ENCODE measurements around the gene ROR1.
A peak's percentile ranks its signal among the peaks of the same experiment; 100 is the strongest.

The ROR1 gene

GRCh38 chr1:63859480-63860275 is 85.9 kb downstream of the ROR1 start:
- no peak for DNase-seq

- no peak for DNase-seq
These were observed 87.4 kb downstream of the ROR1 start for GRCh38 chr1:63861052-63861691.

GRCh38 chr1:63863145-63863544 is 89.3 kb downstream of the ROR1 start:
- no peak for DNase-seq

GRCh38 chr1:63864224-63864641 is 90.4 kb downstream of the ROR1 start:
- no peak for DNase-seq

GRCh38 chr1:63865561-63865960 is 91.7 kb downstream of the ROR1 start:
- no peak for DNase-seq

DNA sequence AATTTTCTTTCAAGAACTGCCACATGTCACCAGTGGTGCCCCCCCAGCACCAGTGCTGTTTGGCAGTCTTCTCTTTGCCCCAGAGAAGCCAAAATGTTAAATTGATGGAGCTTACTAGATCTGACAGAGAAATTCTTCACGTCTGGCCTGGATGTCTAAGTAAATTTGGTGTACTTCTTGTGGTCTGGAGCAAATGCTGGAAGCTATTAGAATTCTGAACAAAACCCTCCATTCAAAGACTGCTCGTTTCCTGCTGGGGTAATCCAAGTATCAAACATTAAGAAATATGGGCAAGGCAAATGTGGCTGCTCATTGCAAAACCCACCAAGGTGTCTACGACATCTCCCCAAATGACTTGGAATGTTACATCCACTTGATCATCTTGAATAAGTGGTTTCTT is 92.3 kb downstream of the ROR1 start:
- DNase-seq, result no peak

- no peak for DNase-seq
These were observed 93.8 kb downstream of the ROR1 start for GRCh38 chr1:63867429-63868176.

- DNase-seq, result no peak
These were observed 94.5 kb downstream of the ROR1 start for GRCh38 chr1:63868268-63868781.

DNA sequence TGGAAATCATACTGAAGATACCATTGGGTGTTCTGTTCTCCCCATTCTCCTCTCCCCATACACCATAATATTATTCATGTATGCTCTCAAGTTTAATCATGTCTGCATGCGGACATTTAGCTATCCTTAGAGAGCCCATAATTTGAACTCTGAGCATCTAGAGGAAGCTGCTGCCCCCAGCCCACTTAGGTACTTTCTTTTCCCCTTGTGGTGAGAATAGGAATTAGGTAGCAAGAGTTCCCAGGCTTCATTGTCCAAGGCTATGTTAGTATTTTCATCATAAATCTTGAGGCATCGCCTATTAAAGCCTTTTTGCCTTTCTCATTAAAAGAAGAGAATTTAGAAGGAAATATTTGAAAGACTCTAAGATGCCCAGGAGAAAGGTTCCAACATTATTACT is 96.3 kb downstream of the ROR1 start:
- DNase-seq, result no peak

GRCh38 chr1:63871463-63871862 is 97.6 kb downstream of the ROR1 start:
- DNase-seq, result no peak

- DNase-seq, result no peak
These were observed 99.9 kb downstream of the ROR1 start for GRCh38 chr1:63873751-63874150.

GRCh38 chr1:63874278-63874880 is 100.6 kb downstream of the ROR1 start:
- DNase-seq, result no peak

GRCh38 chr1:63875636-63876035 is 101.8 kb downstream of the ROR1 start:
- no peak for DNase-seq

- DNase-seq, result no peak
These were observed 103.4 kb downstream of the ROR1 start for GRCh38 chr1:63877021-63877767.

GRCh38 chr1:63877816-63878215 is 104.0 kb downstream of the ROR1 start:
- peak; percentile 63 for DNase-seq

GRCh38 chr1:63878932-63879331 is 105.1 kb downstream of the ROR1 start:
- DNase-seq, result no peak

DNA sequence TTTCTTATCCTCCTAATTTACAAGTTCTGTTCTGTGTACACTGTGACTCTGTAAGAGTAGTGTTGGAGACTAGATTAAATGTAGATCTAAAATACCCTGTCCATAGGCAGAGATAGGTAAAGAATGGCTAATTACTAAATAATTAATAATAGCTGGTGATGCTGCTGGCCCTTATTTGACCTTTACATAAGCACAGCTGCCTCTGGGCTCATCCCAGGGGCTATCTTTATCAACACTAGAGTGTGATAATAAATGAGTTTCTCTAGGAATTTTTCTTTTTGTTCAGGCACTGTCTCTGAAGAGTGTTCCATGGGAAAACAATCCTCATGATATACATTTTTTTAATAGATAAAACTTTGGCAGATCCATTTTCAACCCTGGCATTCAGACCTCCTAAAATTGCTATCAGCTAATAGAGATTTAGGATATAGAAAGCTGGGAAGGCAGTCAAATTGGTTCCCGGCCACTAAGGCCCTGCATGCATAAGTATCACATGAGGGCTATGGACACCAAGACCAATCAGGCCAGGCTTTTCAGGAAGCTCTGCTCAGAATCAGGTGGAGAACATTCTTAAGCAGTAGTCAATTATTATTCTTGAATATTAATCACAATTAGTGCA is 107.2 kb downstream of the ROR1 start:
- DNase-seq, result no peak

GRCh38 chr1:63882048-63882704 is 108.4 kb downstream of the ROR1 start:
- no peak for DNase-seq

DNA sequence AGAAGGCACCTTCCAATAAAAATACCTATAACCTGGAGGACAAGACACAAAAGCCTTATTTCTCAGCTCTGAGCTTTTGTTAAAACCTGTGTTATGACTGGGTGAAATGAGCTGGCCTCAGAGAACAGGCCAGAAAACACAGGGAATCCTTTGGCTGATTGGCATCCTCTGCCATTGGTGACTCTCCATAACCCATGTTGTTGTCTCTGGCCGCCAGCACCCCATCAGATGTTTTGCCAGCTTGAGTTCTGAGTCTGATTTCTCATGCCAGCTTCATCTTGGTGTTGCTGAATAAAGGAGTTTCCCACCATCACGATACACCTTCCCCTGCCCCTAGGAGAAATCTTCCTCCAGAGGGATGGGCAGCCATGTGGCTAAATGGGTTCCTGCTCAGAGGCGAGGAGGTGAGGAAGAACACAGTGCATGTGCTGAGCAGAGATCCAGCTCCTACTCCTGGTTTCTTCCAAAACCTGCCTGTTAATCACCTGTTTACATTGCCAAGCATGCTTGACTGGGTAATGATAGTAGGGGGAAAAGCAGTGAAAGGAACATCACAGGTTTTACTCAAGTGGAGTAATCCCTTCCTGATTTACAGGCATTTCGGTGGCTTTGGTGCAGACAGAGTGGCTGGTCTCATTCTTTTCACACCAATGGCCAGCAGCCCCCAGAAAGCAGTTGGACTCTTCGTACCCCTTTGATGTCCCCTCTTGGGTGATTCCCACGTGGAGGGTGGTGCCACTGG is 109.8 kb downstream of the ROR1 start:
- DNase-seq, result no peak

GRCh38 chr1:63884486-63884885 is 110.7 kb downstream of the ROR1 start:
- no peak for DNase-seq

DNA sequence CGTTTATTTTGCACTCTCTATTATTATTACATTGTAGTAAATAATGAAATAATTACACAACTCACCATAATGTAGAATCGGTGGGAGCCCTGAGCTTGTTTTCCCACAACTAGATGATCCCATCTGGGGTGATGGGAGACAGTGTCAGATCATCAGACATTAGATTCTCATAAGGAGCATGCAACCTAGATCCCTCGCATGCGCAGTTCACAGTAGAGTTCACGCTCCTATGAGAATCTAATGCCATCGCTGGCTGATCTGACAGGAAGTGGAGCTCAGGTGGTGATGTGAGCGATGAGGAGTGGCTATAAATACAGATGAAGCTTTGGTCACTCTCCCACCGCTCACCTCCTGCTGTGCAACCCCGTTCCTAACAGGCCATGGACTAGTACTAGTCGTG is 112.1 kb downstream of the ROR1 start:
- no peak for DNase-seq
